HG03039 (cell line): ENCODE data around the gene PGAM5.
A peak's percentile ranks its signal among the peaks of the same experiment; 100 is the strongest.
"Not testable (repeated sequence)": the region's sequence is repeated elsewhere in the genome, so short reads cannot be mapped to it uniquely, and the experiment has no call there.

Experiments used
- ATAC-seq: cut with Tn5 transposase; IDR thresholded peaks from one replicate; pipeline ENCODE4 v1.9.1; 2021; ENCODE audit warnings: mild to moderate bottlenecking, moderate library complexity; ENCODE audit not compliant: unreplicated experiment

The PGAM5 gene

GRCh38 chr12:132687211-132688164, 23.2 kb upstream of the PGAM5 start, which contains the start of the genes POLE and PXMP2:
TSS of gene POLE (minus strand) at chr12:132687342. CDS start at chr12:132687315, 27 bp downstream.
TSS of gene PXMP2 (plus strand) at chr12:132687587. CDS start at chr12:132687671, 84 bp downstream.
- ATAC-seq, result peak; percentile 85

- ATAC-seq, result no peak
Observed at GRCh38 chr12:132689227-132689626, 21.4 kb upstream of the PGAM5 start.

- no peak for ATAC-seq
Observed at GRCh38 chr12:132690112-132690511, 20.5 kb upstream of the PGAM5 start.

- ATAC-seq, result not testable (repeated sequence)
Observed at GRCh38 chr12:132692030-132692429, 18.6 kb upstream of the PGAM5 start.

- ATAC-seq, result not testable (repeated sequence)
Observed at GRCh38 chr12:132694888-132695287, 15.8 kb upstream of the PGAM5 start.

- no peak for ATAC-seq
Observed at GRCh38 chr12:132695431-132695830, 15.2 kb upstream of the PGAM5 start.

- ATAC-seq, result no peak
Observed at GRCh38 chr12:132698341-132698740, 12.3 kb upstream of the PGAM5 start.

GRCh38 chr12:132700212-132700822, 10.3 kb upstream of the PGAM5 start:
- no peak for ATAC-seq

GRCh38 chr12:132702640-132703039, 8.0 kb upstream of the PGAM5 start:
- no peak for ATAC-seq

GRCh38 chr12:132703641-132704040, 7.0 kb upstream of the PGAM5 start:
- ATAC-seq, result no peak

GRCh38 chr12:132707241-132707640, 3.4 kb upstream of the PGAM5 start:
- ATAC-seq, result no peak

- no peak for ATAC-seq
Observed at GRCh38 chr12:132708150-132708549, 2.5 kb upstream of the PGAM5 start.

GRCh38 chr12:132710043-132710404, 618 bp upstream of the PGAM5 start:
- peak; percentile 7 for ATAC-seq

GRCh38 chr12:132711080-132711843, 620 bp downstream of the PGAM5 start:
- no peak for ATAC-seq

- no peak for ATAC-seq
Observed at GRCh38 chr12:132713123-132713522, 2.5 kb downstream of the PGAM5 start.

GRCh38 chr12:132715874-132716273, 5.2 kb downstream of the PGAM5 start:
- no peak for ATAC-seq

GRCh38 chr12:132716356-132716755, 5.7 kb downstream of the PGAM5 start:
- ATAC-seq, result no peak

GRCh38 chr12:132717011-132717410, 6.4 kb downstream of the PGAM5 start:
- no peak for ATAC-seq

- ATAC-seq, result no peak
Observed at GRCh38 chr12:132717531-132718387, 7.1 kb downstream of the PGAM5 start.

GRCh38 chr12:132718644-132719043, 8.0 kb downstream of the PGAM5 start:
- ATAC-seq, result no peak
